ENCODE measurements around the gene ATP10A. TPM values are rescaled to one million over a fixed set of nuclear protein-coding genes. Genes with fewer than 3 reads are reported as not detected.

ATP10A gene
- total and polyA plus RNA-seq, 9 of the 15 experiments (the other 6 are each of a cell fraction or from before 2014, with no cell fraction given): 0.09 TPM; not detected in 8

DNA sequence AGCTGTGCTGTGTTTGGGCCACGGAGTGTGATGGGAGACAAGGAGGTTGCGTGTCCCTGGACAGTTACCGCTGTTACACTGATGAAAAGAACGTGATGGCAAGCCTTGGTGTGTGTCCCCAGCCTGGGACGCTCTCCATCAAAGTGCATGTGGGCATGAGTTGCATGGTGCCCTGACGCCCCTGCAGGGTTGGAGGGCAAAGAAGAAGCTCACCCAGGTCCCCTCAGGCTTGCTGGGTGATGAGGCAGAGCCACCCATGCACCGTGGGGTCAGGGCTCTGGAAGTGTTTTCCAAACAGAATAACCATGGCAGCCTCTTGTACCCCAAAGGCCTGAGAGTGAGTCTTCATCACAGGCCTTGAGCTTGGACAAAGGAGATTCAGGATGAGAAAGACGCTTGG, 189.2 kb downstream of the ATP10A start:
- POLR2A ChIA-PET: no interaction called here
- Histone ChIP-seq H3K4me2 (ENCODE audit: insufficient read depth, low read length) (no peak overlapping the region), H3K9me3 (replicated peaks; ENCODE audit: control insufficient read depth, insufficient read depth, low read depth, low read length) (no peaks in the 10 kb centered on the region), H3K27me3 (ENCODE audit: control insufficient read depth in 2 of 2, insufficient read depth in 2 of 2, low read length in 2 of 2) (peaks cover 2 to 41% of the 10 kb centered on the region in 2 experiments; a peak in 4 of 5 replicates), H3K36me3 (ENCODE audit: control insufficient read depth, insufficient read depth, low read length) (no peaks in the 10 kb centered on the region), H3K27ac (ENCODE audit: extremely low read depth, low read depth, low read length) (no peak overlapping the region), H3K9ac (ENCODE audit: insufficient read depth in 1 of 2, low read depth in 2 of 2, low read length in 2 of 2) (no peak overlapping the region), H3K9me1 (ENCODE audit: control insufficient read depth, insufficient read depth, low read length) (no peaks in the 10 kb centered on the region), H3K4me3 (no peak overlapping the region), H3K4me1 (replicated peaks in 1 of 2; ENCODE audit: control insufficient read depth in 2 of 2, insufficient read depth in 2 of 2, low read length in 2 of 2) (no peaks in the 10 kb centered on the region), H3K79me2 (ENCODE audit: control insufficient read depth, insufficient read depth, low read length) (no peaks in the 10 kb centered on the region), H4K20me1 (replicated peaks; ENCODE audit: control insufficient read depth, insufficient read depth, low read length) (no peaks in the 10 kb centered on the region; the same call in 1 of the 2 replicates), H2AFZ (ENCODE audit: low read depth, low read length) (no peak overlapping the region)
- DNase-seq (ENCODE audit: extremely low read depth in 1 of 4, low spot score in 3 of 4) (no peak), ATAC-seq (no peak), FAIRE-seq (no peak)
- BruUV-seq (replicated peaks): no TSS peak
- in situ Hi-C loops (cut with MboI) (no loop called here), intact Hi-C loops (cut with micrococcal nuclease) (no loop called here)
- CTCF ChIA-PET (ENCODE audit: low intra/inter-chr PET ratio): no interaction called here
- WGBS (ENCODE audit: insufficient coverage, low coverage, missing lambda C conversion rate): 1% methylated on average over 8 of the region's 8 CpGs
- TF ChIP-seq ZNF644 (tag; IDR thresholded peaks at IDR 0.05; ENCODE audit: low read depth) (no peak), ZNF324 (CRISPR knock-in tag; IDR thresholded peaks at IDR 0.05) (no peak)
- TF ChIP-seq, protein P1, sequence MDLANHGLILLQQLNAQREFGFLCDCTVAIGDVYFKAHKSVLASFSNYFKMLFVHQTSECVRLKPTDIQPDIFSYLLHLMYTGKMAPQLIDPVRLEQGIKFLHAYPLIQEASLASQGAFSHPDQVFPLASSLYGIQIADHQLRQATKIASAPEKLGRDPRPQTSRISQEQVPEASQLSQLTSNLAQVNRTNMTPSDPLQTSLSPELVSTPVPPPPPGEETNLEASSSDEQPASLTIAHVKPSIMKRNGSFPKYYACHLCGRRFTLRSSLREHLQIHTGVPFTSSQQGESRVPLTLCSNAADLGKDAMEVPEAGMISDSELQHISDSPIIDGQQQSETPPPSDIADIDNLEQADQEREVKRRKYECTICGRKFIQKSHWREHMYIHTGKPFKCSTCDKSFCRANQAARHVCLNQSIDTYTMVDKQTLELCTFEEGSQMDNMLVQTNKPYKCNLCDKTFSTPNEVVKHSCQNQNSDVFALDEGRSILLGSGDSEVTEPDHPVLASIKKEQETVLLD (IDR thresholded peaks at IDR 0.05): no peak

DNA sequence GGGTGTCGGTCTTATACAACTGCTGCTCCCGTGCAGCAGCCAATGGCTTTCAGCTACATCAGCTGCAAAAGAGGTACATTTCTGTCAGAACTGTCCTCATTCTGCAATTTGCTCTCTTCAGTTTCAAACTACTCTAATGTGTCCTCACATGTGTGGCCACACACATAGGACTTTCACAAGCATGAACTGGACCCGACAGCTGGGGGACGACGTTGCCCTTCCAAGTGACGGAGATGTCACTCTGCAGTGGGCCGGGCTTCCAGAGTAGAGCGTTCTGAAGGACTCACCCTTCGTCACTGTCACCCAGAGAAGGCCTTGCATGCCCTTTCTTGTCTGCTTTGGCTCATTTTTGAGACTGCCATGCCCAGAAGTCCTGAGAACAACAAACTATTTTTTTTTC, 189.8 kb downstream of the ATP10A start:
- FAIRE-seq: no peak
- TF ChIP-seq, protein P2, sequence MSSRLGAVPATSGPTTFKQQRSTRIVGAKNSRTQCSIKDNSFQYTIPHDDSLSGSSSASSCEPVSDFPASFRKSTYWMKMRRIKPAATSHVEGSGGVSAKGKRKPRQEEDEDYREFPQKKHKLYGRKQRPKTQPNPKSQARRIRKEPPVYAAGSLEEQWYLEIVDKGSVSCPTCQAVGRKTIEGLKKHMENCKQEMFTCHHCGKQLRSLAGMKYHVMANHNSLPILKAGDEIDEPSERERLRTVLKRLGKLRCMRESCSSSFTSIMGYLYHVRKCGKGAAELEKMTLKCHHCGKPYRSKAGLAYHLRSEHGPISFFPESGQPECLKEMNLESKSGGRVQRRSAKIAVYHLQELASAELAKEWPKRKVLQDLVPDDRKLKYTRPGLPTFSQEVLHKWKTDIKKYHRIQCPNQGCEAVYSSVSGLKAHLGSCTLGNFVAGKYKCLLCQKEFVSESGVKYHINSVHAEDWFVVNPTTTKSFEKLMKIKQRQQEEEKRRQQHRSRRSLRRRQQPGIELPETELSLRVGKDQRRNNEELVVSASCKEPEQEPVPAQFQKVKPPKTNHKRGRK (tag; IDR thresholded peaks at IDR 0.05): no peak
- no peak for TF ChIP-seq CREBBP (IDR thresholded peaks at IDR 0.05; ENCODE audit: low read depth, low read length)
- TF ChIP-seq RFX5 (IDR thresholded peaks at IDR 0.05; ENCODE audit: low read depth, low read length): no peak
- TF ChIP-seq, protein P3, sequence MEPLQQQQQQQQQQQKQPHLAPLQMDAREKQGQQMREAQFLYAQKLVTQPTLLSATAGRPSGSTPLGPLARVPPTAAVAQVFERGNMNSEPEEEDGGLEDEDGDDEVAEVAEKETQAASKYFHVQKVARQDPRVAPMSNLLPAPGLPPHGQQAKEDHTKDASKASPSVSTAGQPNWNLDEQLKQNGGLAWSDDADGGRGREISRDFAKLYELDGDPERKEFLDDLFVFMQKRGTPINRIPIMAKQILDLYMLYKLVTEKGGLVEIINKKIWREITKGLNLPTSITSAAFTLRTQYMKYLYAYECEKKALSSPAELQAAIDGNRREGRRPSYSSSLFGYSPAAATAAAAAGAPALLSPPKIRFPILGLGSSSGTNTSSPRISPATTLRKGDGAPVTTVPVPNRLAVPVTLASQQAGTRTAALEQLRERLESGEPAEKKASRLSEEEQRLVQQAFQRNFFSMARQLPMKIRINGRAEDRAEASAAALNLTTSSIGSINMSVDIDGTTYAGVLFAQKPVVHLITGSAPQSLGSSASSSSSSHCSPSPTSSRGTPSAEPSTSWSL (CRISPR knock-in tag; IDR thresholded peaks at IDR 0.05; ENCODE audit: borderline replicate concordance): no peak
- no peak for TF ChIP-seq CCNT2 (IDR thresholded peaks at IDR 0.05; ENCODE audit: borderline replicate concordance, extremely low read depth, insufficient read length, low read depth, low read length)

More for the DNA sequence above, 189.8 kb downstream of the ATP10A start:
- no peaks in the 10 kb centered on the region for H3K9me1 ChIP-seq (ENCODE audit: control insufficient read depth, insufficient read depth, low read length)
- no peaks in the 10 kb centered on the region for H3K79me2 ChIP-seq (ENCODE audit: control insufficient read depth, insufficient read depth, low read length)
- H3K9me3 ChIP-seq (replicated peaks; ENCODE audit: control insufficient read depth, insufficient read depth, low read depth, low read length): no peaks in the 10 kb centered on the region
- intact Hi-C loops (cut with micrococcal nuclease): no loop called here
- CTCF ChIA-PET (ENCODE audit: low intra/inter-chr PET ratio): no interaction called here
- H3K36me3 ChIP-seq (ENCODE audit: control insufficient read depth, insufficient read depth, low read length): no peaks in the 10 kb centered on the region
- H3K9ac ChIP-seq (ENCODE audit: insufficient read depth in 1 of 2, low read depth in 2 of 2, low read length in 2 of 2): no peak overlapping the region
- in situ Hi-C loops (cut with MboI): no loop called here
- H2AFZ ChIP-seq (ENCODE audit: low read depth, low read length): no peak overlapping the region
- no peaks in the 10 kb centered on the region; the same call in 1 of the 2 replicates for H4K20me1 ChIP-seq (replicated peaks; ENCODE audit: control insufficient read depth, insufficient read depth, low read length)
- WGBS (ENCODE audit: insufficient coverage, low coverage, missing lambda C conversion rate): 0% methylated on average over 9 of the region's 9 CpGs
- ATAC-seq (no peak), DNase-seq (ENCODE audit: extremely low read depth in 1 of 4, low spot score in 3 of 4) (no peak)
- H3K4me2 ChIP-seq (ENCODE audit: insufficient read depth, low read length): no peak overlapping the region
- H3K27ac ChIP-seq (ENCODE audit: extremely low read depth, low read depth, low read length): no peak overlapping the region
- peaks cover 2 to 38% of the 10 kb centered on the region in 2 experiments; a peak in 4 of 5 replicates for H3K27me3 ChIP-seq (ENCODE audit: control insufficient read depth in 2 of 2, insufficient read depth in 2 of 2, low read length in 2 of 2)
- no peak overlapping the region for H3K4me3 ChIP-seq
- no TSS peak for BruUV-seq (replicated peaks)
- H3K4me1 ChIP-seq (replicated peaks in 1 of 2; ENCODE audit: control insufficient read depth in 2 of 2, insufficient read depth in 2 of 2, low read length in 2 of 2): no peaks in the 10 kb centered on the region
- POLR2A ChIA-PET: no interaction called here
